ENCODE results near the gene CELF2.

GRCh38 chr10:11026773-11027172 lies 9.1 kb downstream of the CELF2 start:
- TF ChIP-seq CTCF (IDR thresholded peaks at IDR 0.05) (no peak), POLR2A (IDR thresholded peaks at IDR 0.05) (no peak), POLR2AphosphoS5 (IDR thresholded peaks at IDR 0.05) (no peak)
